DND-41 (cell line): Measurements from ENCODE around the gene GMPR.

Experiments used
- ATAC-seq: fragments of 200-7000 bp; cut with Tn5 transposase; 3 replicates; pipeline ENCODE4 v1.9.1; 2021; ENCODE audit warnings: low read depth; ENCODE audit not compliant: insufficient read depth
- DNase-seq: peaks from one replicate; pipeline ENCODE4 v3.0.0-alpha.2; 2020
- H2AFZ ChIP-seq: 2 replicates; pipeline ENCODE4 v1.6.0; 2012; ENCODE audit warnings: low read depth, low read length
- H3K27ac ChIP-seq: 2 replicates; pipeline ENCODE4 v1.5.1; 2012; ENCODE audit warnings: low read length, inconsistent platforms
- H3K27me3 ChIP-seq: fragments of 200-600 bp; sonication (generic); 2 replicates; pipeline ENCODE4 v1.6.0; 2012; ENCODE audit warnings: low read length, mild to moderate bottlenecking, inconsistent platforms; ENCODE audit not compliant: insufficient read depth, poor library complexity
- H3K36me3 ChIP-seq: 2 replicates; pipeline ENCODE4 v1.5.1; 2012; ENCODE audit warnings: low read length, inconsistent platforms; ENCODE audit not compliant: insufficient read depth
- H3K4me1 ChIP-seq: 2 replicates; pipeline ENCODE4 v1.5.1; 2012; ENCODE audit warnings: mild to moderate bottlenecking, low read length; ENCODE audit not compliant: insufficient read depth
- H3K4me2 ChIP-seq: 2 replicates; pipeline ENCODE4 v1.6.0; 2012; ENCODE audit warnings: mild to moderate bottlenecking, moderate library complexity, low read length, inconsistent platforms; ENCODE audit not compliant: insufficient read depth
- H3K4me3 ChIP-seq, 2 experiments: fragments of 200-600 bp in 1 of 2; shearing (Covaris generic) in 1 of 2; 2 replicates each; pipeline ENCODE4 v1.5.1; 2012 to 2016; ENCODE audit warnings: inconsistent platforms in 2 of 2, low read length in 2 of 2, mild to moderate bottlenecking in 2 of 2, low read depth in 1 of 2, moderate library complexity in 1 of 2
- H3K79me2 ChIP-seq: 2 replicates; pipeline ENCODE4 v1.6.0; 2012; ENCODE audit warnings: low read length, inconsistent platforms; ENCODE audit not compliant: insufficient read depth
- H3K9ac ChIP-seq: 2 replicates; pipeline ENCODE4 v1.6.0; 2012; ENCODE audit warnings: low read depth, mild to moderate bottlenecking, inconsistent platforms, low read length, moderate library complexity
- H3K9me3 ChIP-seq: 2 replicates; pipeline ENCODE4 v1.5.1; 2012; ENCODE audit warnings: low read length, moderate library complexity, mild to moderate bottlenecking, inconsistent platforms; ENCODE audit not compliant: insufficient read depth, severe bottlenecking
- H4K20me1 ChIP-seq: 2 replicates; pipeline ENCODE4 v1.6.0; 2012; ENCODE audit warnings: low read length; ENCODE audit not compliant: insufficient read depth
- EZH2 ChIP-seq: IDR thresholded peaks from 3 replicates; pipeline ENCODE4 v1.6.1; 2012; ENCODE audit warnings: borderline replicate concordance, low read depth, mild to moderate bottlenecking, moderate library complexity, low read length, inconsistent platforms; ENCODE audit not compliant: severe bottlenecking
- TF ChIP-seq, protein P1 (sequence below): IDR thresholded peaks from 2 replicates; pipeline ENCODE4 v1.5.1; 2012; ENCODE audit warnings: borderline replicate concordance, low read length, moderate library complexity, mild to moderate bottlenecking; ENCODE audit not compliant: poor library complexity, severe bottlenecking; ENCODE audit errors: extremely low read depth

The GMPR gene

DNA sequence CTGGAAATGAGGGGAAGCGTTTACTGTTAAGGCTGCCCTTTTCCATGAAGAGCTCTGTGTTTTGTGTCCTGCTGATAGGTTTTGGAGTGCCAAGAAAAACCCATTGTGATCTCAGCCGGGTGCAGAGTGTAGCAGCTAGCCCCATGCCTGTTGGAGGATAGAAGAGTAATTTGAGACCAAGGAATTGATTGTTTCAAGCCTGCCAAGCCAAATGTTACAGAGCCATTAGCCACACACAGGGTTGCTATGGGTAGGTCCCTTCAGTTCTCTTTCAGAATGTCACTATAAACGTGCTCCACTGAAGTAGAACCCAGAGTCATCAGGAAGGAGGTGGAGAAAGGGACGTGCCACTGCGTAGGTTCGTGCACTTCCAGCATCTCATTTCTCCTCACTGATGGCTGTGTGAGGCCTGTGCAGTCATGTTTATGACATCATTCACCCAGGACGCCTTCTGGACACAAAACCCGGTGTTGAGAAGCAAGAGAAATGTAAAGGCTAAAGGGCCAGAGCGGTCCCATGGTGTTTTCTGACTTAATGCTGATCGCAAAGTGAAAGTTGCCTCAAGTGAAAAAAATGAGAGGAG, 6.6 kb downstream of the GMPR start:
- Histone ChIP-seq H2AFZ (no peak overlapping the region), H3K27me3 (peaks cover 3% of the 10 kb centered on the region), H4K20me1 (no peaks in the 10 kb centered on the region), H3K4me3 (no peak overlapping the region), H3K4me1 (no peaks in the 10 kb centered on the region), H3K36me3 (no peaks in the 10 kb centered on the region), H3K9ac (no peak overlapping the region), H3K4me2 (no peak overlapping the region), H3K27ac (no peak overlapping the region), H3K9me3 (no peaks in the 10 kb centered on the region), H3K79me2 (no peaks in the 10 kb centered on the region)
- TF ChIP-seq, protein P1, sequence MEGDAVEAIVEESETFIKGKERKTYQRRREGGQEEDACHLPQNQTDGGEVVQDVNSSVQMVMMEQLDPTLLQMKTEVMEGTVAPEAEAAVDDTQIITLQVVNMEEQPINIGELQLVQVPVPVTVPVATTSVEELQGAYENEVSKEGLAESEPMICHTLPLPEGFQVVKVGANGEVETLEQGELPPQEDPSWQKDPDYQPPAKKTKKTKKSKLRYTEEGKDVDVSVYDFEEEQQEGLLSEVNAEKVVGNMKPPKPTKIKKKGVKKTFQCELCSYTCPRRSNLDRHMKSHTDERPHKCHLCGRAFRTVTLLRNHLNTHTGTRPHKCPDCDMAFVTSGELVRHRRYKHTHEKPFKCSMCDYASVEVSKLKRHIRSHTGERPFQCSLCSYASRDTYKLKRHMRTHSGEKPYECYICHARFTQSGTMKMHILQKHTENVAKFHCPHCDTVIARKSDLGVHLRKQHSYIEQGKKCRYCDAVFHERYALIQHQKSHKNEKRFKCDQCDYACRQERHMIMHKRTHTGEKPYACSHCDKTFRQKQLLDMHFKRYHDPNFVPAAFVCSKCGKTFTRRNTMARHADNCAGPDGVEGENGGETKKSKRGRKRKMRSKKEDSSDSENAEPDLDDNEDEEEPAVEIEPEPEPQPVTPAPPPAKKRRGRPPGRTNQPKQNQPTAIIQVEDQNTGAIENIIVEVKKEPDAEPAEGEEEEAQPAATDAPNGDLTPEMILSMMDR = no peak
- TF ChIP-seq EZH2 = no peak
- ATAC-seq (no peak), DNase-seq (no peak)

DNA sequence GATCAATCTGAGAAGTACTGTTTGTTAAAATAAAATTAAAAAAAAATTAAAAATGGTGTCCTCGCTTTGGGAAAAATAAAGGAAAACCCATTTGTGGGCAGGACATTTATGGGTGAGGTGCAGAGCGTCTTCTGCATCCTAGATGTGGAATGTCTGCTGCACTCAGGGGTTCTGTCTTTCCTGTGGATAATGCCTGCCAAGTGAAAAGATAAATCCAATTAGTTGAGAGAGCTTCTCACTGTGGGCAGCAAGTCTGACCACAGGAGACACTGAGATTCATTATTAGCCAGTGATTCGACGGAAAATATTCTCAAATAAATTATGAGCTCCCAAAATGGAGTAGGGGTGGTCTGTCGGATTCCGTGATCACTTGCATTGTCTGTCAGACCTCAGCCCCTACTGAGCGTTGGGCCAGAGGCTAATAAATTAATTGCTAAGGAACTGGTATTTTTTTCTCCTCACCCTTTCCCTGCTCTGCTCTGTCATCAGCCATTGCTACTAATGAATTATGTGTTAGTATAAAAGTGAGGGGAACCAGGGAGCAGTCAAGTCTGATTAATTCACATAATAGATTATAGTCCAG, 10.0 kb downstream of the GMPR start:
- Histone ChIP-seq H3K4me1 (no peaks in the 10 kb centered on the region), H3K9me3 (no peaks in the 10 kb centered on the region), H4K20me1 (no peaks in the 10 kb centered on the region), H3K27me3 (peaks cover 3% of the 10 kb centered on the region), H3K79me2 (no peaks in the 10 kb centered on the region), H3K27ac (no peak overlapping the region), H3K4me3 (no peak overlapping the region), H3K36me3 (no peaks in the 10 kb centered on the region), H3K9ac (no peak overlapping the region), H3K4me2 (no peak overlapping the region), H2AFZ (no peak overlapping the region)
- ATAC-seq (no peak), DNase-seq (no peak)
- TF ChIP-seq EZH2 = no peak
- TF ChIP-seq, protein P1 = no peak

DNA sequence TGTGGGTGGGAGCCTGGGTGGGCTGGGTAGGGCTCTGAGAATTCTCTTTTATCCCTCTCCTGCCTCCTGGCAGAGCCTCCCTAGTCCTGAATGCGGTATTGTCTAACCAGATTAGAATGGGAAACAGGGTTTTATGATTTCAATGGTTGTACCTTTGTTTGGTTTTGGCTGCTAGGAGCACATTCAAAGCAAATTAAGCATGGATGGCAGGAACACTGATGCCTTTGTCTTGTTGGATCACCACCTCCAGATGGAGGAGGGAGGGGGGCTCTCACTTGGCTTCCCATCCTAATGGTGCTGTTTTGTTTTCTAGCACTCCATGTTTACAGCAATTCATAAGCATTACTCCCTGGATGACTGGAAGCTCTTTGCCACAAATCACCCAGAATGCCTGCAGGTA, 11.6 kb downstream of the GMPR start:
- no peaks in the 10 kb centered on the region for H3K79me2 ChIP-seq
- no peak overlapping the region for H3K4me3 ChIP-seq
- H2AFZ ChIP-seq = no peak overlapping the region
- H3K27ac ChIP-seq = no peak overlapping the region
- no peaks in the 10 kb centered on the region for H3K9me3 ChIP-seq
- H3K4me1 ChIP-seq = no peaks in the 10 kb centered on the region
- DNase-seq = no peak
- H3K4me2 ChIP-seq = no peak overlapping the region
- ATAC-seq = no peak
- H3K27me3 ChIP-seq = peaks cover 2% of the 10 kb centered on the region
- no peaks in the 10 kb centered on the region for H3K36me3 ChIP-seq
- no peak overlapping the region for H3K9ac ChIP-seq
- TF ChIP-seq EZH2 = no peak
- TF ChIP-seq, protein P1 = no peak
- no peaks in the 10 kb centered on the region for H4K20me1 ChIP-seq
